HCT116 (cell line): ENCODE results near the gene KRT12. TPM values are rescaled to one million over a fixed set of nuclear protein-coding genes. Genes with fewer than 3 reads are reported as not detected.

Experiments used
- ATAC-seq: fragments of 200-7000 bp; cut with Tn5 transposase; 2 replicates; pipeline ENCODE4 v1.9.1; 2020; ENCODE audit warnings: mild to moderate bottlenecking, moderate library complexity
- BruUV-seq: library from RNA; stranded (reverse); fragments of 400-500 nt; replicated peaks from 2 replicates; lab custom pipeline; 2021; lab: Mats Ljungman, UMichigan
- CTCF ChIA-PET: fragments of 300-600 bp; sonication (Branson Sonifier 250); formaldehyde crosslinking; loops from one replicate; lab custom pipeline; 2021; ENCODE audit warnings: antibody characterized with exemption; lab: Charles Lee
- POLR2A ChIA-PET: fragments of 300-600, 350-600 bp; sonication (Branson Sonifier 250); formaldehyde crosslinking; loops from one replicate; lab custom pipeline; 2021; ENCODE audit warnings: antibody characterized with exemption; lab: Charles Lee
- RAD21 ChIA-PET, 2 experiments: fragments of 300-600 bp; sonication (Branson Sonifier 250); formaldehyde crosslinking; loops; one replicate each; lab custom pipeline; 2023; ENCODE audit warnings: low total read pairs in 2 of 2; ENCODE audit not compliant: uncharacterized antibody in 2 of 2, unreplicated experiment in 2 of 2, low non-redundant PET in 1 of 2; lab: Charles Lee
- DNase-seq: peaks from one replicate; pipeline ENCODE4 v3.0.0-alpha.2; 2010; ENCODE audit warnings: low read depth, low spot score
- H2AFZ ChIP-seq: fragments of 200-600 bp; shearing (Covaris generic), sonication (generic); 2 replicates; pipeline ENCODE4 v1.6.1; 2017; ENCODE audit warnings: low read depth, mixed run types, mixed read lengths, antibody characterized with exemption, low read length; ENCODE audit not compliant: poor library complexity, severe bottlenecking
- H3K27ac ChIP-seq: 2 replicates; pipeline ENCODE4 v1.5.1; 2012; ENCODE audit warnings: low read depth, low read length
- H3K27me3 ChIP-seq: fragments of 200-600 bp; sonication (generic); 2 replicates; pipeline ENCODE4 v1.6.1; 2016; ENCODE audit warnings: mixed run types, low read length, mixed read lengths; ENCODE audit not compliant: insufficient read depth
- H3K36me3 ChIP-seq, 2 experiments: fragments of 200-500 bp in 1 of 2; fragments of 200-600 bp in 1 of 2; sonication (Bioruptor generic) in 1 of 2; sonication (generic) in 1 of 2; 2 replicates each; pipeline versions ENCODE4 v1.5.1 to v1.6.1; 2014 to 2016; ENCODE audit warnings: low read length in 2 of 2, inconsistent platforms in 1 of 2, mixed read lengths in 1 of 2, mixed run types in 1 of 2; ENCODE audit not compliant: insufficient read depth in 2 of 2, control insufficient read depth in 1 of 2
- H3K4me1 ChIP-seq, 2 experiments: fragments of 200-600 bp in 1 of 2; sonication (generic) in 1 of 2; 2 replicates each; pipeline versions ENCODE4 v1.5.1 to v1.6.1; 2012 to 2017; ENCODE audit warnings: low read length in 2 of 2, inconsistent platforms in 1 of 2, mild to moderate bottlenecking in 1 of 2, mixed read lengths in 1 of 2, mixed run types in 1 of 2, moderate library complexity in 1 of 2; ENCODE audit not compliant: insufficient read depth in 2 of 2, control insufficient read depth in 1 of 2
- H3K4me2 ChIP-seq: fragments of 200-600 bp; sonication (generic); 2 replicates; pipeline ENCODE4 v1.6.1; 2017; ENCODE audit warnings: mixed run types, low read length, mixed read lengths
- H3K4me3 ChIP-seq, 2 experiments: fragments of 200-600 bp in 1 of 2; sonication (generic) in 1 of 2; replicated peaks in 1 of 2; 2 replicates each; pipeline ENCODE4 v1.5.1; 2011 to 2016; ENCODE audit warnings: low read length in 2 of 2, control low read depth in 1 of 2, low read depth in 1 of 2, mild to moderate bottlenecking in 1 of 2, mixed read lengths in 1 of 2, mixed run types in 1 of 2
- H3K79me2 ChIP-seq: fragments of 200-600 bp; sonication (generic); 2 replicates; pipeline ENCODE4 v1.6.1; 2017; ENCODE audit warnings: mild to moderate bottlenecking, mixed run types, low read length, moderate library complexity, mixed read lengths; ENCODE audit not compliant: insufficient read depth
- H3K9ac ChIP-seq: fragments of 200-600 bp; sonication (generic); 2 replicates; pipeline ENCODE4 v1.6.1; 2016; ENCODE audit warnings: low read length, mixed read lengths
- H3K9me2 ChIP-seq: fragments of 200-600 bp; sonication (generic), shearing (Covaris generic); 2 replicates; pipeline ENCODE4 v1.6.1; 2017; ENCODE audit warnings: mixed run types, mild to moderate bottlenecking, moderate library complexity; ENCODE audit not compliant: insufficient read depth
- H3K9me3 ChIP-seq, 2 experiments: fragments of 200-500 bp in 1 of 2; fragments of 200-600 bp in 1 of 2; sonication (Bioruptor generic) in 1 of 2; sonication (generic) in 1 of 2; 2 replicates each; pipeline ENCODE4 v1.6.1; 2014 to 2017; ENCODE audit warnings: low read length in 2 of 2, mixed read lengths in 2 of 2, inconsistent platforms in 1 of 2, low read depth in 1 of 2, mild to moderate bottlenecking in 1 of 2, mixed run types in 1 of 2, moderate library complexity in 1 of 2; ENCODE audit not compliant: control insufficient read depth in 1 of 2, insufficient read depth in 1 of 2
- H4K20me1 ChIP-seq: fragments of 200-600 bp; sonication (generic), shearing (Covaris generic); 2 replicates; pipeline ENCODE4 v1.6.1; 2017; ENCODE audit warnings: mixed run types, mild to moderate bottlenecking, moderate library complexity; ENCODE audit not compliant: insufficient read depth
- EGR1 ChIP-seq: IDR thresholded peaks from 2 replicates; pipeline ENCODE4 v1.6.1; 2012; ENCODE audit warnings: low read depth
- FOSL1 ChIP-seq: IDR thresholded peaks from 2 replicates; pipeline ENCODE4 v1.6.1; 2012; ENCODE audit warnings: low read depth
- RAD21 ChIP-seq: IDR thresholded peaks from 2 replicates; pipeline ENCODE4 v1.6.1; 2012; ENCODE audit warnings: low read depth, mild to moderate bottlenecking
- SIN3A ChIP-seq: IDR thresholded peaks from 2 replicates; pipeline ENCODE4 v1.6.1; 2012; ENCODE audit warnings: low read depth
- SP1 ChIP-seq: IDR thresholded peaks from 2 replicates; pipeline ENCODE4 v1.6.1; 2012; ENCODE audit warnings: low read depth
- TCF7L2 ChIP-seq: IDR thresholded peaks from 2 replicates; pipeline ENCODE4 v1.7.0; 2011; ENCODE audit warnings: borderline replicate concordance, inconsistent platforms; ENCODE audit not compliant: insufficient read depth, insufficient read length; ENCODE audit errors: extremely low read depth
- intact Hi-C: fragments of 100-400 bp; cut with micrococcal nuclease; formaldehyde crosslinking; loops from 2 replicates; pipeline ENCODE4 v1.10.0; 2022
- total RNA-seq: library from RNA; stranded (reverse); gene quantifications from one replicate; pipeline ENCODE4 v1.2.1, GENCODE V29; 2021; ENCODE audit not compliant: unreplicated experiment

KRT12 gene
- total RNA-seq, 1 experiment from 2014 or later, result not detected

DNA sequence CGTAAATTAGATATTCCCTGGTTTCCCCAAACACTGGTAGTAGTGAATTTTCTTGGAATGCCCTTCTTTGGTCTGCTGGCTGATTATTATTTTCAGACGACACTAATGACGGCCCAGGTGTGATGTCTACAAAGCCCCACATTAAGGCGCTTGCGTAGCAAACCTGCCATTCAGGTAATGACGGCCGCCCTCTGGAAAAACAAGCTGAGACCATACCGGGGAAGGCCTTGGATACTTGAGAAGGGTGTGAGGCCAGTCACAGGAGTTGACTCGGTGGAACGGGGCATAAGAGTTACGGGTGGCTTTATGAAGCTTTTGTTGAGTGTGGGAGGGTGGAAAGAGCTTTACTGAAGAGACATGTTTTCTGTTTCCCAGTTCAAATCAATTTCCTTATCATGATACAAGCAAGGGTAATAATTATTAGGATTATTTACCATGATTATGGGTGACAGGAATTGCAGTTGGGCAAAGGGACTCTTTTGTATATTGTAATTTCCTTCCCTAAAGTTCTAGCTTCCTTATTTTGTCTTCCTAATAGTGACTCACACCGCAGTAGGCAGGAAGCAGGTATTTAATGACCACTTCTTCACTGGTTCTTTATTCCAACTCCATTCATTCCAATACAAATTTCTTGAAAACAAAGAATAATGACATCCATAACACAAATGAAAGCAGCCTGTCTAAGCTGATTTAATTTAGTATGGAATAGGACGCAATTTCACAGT lies 45.6 kb upstream of the KRT12 start:
- no peaks in the 10 kb centered on the region; a peak in 1 of 4 replicates for H3K36me3 ChIP-seq
- no peaks in the 10 kb centered on the region for H3K9me3 ChIP-seq
- H3K4me3 ChIP-seq, result no peak overlapping the region
- peaks cover 67 to 81% of the 10 kb centered on the region in 2 experiments for H3K4me1 ChIP-seq
- ATAC-seq (no peak), DNase-seq (no peak)
- H2AFZ ChIP-seq, result no peak overlapping the region
- intact Hi-C loops, result no loop called here
- H3K9me2 ChIP-seq, result no peaks in the 10 kb centered on the region
- H3K79me2 ChIP-seq, result no peaks in the 10 kb centered on the region
- no peaks in the 10 kb centered on the region for H3K27me3 ChIP-seq
- BruUV-seq, result no TSS peak
- TF ChIP-seq SP1 (peak; percentile 47; the same call in 1 of the 2 replicates), FOSL1 (0 out of 2 replicates have a peak, but pooled peaks have one; percentile 17), SIN3A (no peak)
- ChIA-PET CTCF (interaction anchor here (1.5 to 1.7 kb wide), 3 partner anchors 44 to 635 kb away, joined by 4 to 5 read pairs (median 5); no protein-coding TSS in a partner anchor), RAD21 (no interaction called here), POLR2A (interaction anchor here (0.6 to 0.7 kb wide), 2 partner anchors 40 to 586 kb away, joined by 3 to 4 read pairs; no protein-coding TSS in a partner anchor)
- peak overlapping the region; percentile 4; the same call in 1 of the 2 replicates for H3K4me2 ChIP-seq
- H4K20me1 ChIP-seq, result no peaks in the 10 kb centered on the region
- H3K9ac ChIP-seq, result peak overlapping the region; percentile 19
- H3K27ac ChIP-seq, result peak overlapping the region; percentile 77

GRCh38 chr17:40910441-40910841 lies 43.4 kb upstream of the KRT12 start:
- no peak for ATAC-seq
- TF ChIP-seq SIN3A (no peak), RAD21 (0 out of 2 replicates have a peak, but pooled peaks have one; percentile 5), SP1 (0 out of 2 replicates have a peak, but pooled peaks have one; percentile 18), TCF7L2 (no peak), EGR1 (no peak)
- no peaks in the 10 kb centered on the region for H4K20me1 ChIP-seq
- ChIA-PET RAD21 (interaction anchor here (1.8 to 2.5 kb wide), 2 partner anchors 493 to 753 kb away, joined by 5 to 7 read pairs; no protein-coding TSS in a partner anchor), POLR2A (interaction anchor here (1.0 to 1.7 kb wide), 3 partner anchors 412 to 618 kb away, joined by 3 to 7 read pairs (median 3); partner anchors contain the start of gene KRT19), CTCF (interaction anchor here (0.6 to 3.5 kb wide), 6 partner anchors 221 to 639 kb away, joined by 3 to 20 read pairs (median 9); no protein-coding TSS in a partner anchor)
- intact Hi-C loops, result no loop called here
- H3K9me2 ChIP-seq, result no peaks in the 10 kb centered on the region
- H3K36me3 ChIP-seq, result no peaks in the 10 kb centered on the region; a peak in 1 of 4 replicates
- peak overlapping the region; percentile 55 for H3K9ac ChIP-seq
- H3K27me3 ChIP-seq, result no peaks in the 10 kb centered on the region
- peak overlapping the region; percentile 77 for H3K27ac ChIP-seq
- peaks cover 57 to 69% of the 10 kb centered on the region in 2 experiments for H3K4me1 ChIP-seq
- H2AFZ ChIP-seq, result no peak overlapping the region
- no peaks in the 10 kb centered on the region for H3K9me3 ChIP-seq
- H3K4me2 ChIP-seq, result peak overlapping the region; percentile 47; the same call in 1 of the 2 replicates
- no peak overlapping the region for H3K4me3 ChIP-seq
- no peaks in the 10 kb centered on the region for H3K79me2 ChIP-seq
- DNase-seq, result no peak
- BruUV-seq, result no TSS peak
